22Rv1 (cell line): ENCODE data around the gene PRPSAP1.

Source experiments
- ZFX ChIP-seq: fragments of 450-650 bp; IDR thresholded peaks from 2 replicates; pipeline ENCODE4 v1.6.1; 2017; ENCODE audit warnings: antibody characterized with exemption, borderline replicate concordance
- TF ChIP-seq, protein P1 (sequence below): fragments of 450-650 bp; IDR thresholded peaks from 2 replicates; pipeline ENCODE4 v1.5.1; 2017; ENCODE audit warnings: mild to moderate bottlenecking

DNA sequence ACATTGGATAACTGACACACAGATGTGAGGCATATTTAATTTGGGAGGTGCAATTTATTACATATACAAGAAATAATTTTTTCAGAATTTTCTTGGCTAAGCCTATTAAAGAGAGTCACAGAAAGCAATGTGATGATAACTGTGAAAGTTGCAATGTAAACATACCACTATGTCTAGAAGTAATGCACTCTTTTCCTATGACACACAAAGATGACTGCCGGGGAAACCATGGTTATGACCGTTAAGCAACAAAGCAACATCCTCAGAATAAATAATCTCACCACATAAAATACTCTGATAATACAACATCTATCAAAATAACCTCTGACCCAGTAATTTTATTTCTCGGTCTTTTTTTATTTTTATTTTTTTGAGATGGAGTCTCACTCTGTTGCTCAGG, 35.1 kb downstream of the PRPSAP1 start:
- TF ChIP-seq, protein P1, sequence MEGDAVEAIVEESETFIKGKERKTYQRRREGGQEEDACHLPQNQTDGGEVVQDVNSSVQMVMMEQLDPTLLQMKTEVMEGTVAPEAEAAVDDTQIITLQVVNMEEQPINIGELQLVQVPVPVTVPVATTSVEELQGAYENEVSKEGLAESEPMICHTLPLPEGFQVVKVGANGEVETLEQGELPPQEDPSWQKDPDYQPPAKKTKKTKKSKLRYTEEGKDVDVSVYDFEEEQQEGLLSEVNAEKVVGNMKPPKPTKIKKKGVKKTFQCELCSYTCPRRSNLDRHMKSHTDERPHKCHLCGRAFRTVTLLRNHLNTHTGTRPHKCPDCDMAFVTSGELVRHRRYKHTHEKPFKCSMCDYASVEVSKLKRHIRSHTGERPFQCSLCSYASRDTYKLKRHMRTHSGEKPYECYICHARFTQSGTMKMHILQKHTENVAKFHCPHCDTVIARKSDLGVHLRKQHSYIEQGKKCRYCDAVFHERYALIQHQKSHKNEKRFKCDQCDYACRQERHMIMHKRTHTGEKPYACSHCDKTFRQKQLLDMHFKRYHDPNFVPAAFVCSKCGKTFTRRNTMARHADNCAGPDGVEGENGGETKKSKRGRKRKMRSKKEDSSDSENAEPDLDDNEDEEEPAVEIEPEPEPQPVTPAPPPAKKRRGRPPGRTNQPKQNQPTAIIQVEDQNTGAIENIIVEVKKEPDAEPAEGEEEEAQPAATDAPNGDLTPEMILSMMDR = no peak
- TF ChIP-seq ZFX = no peak
